K562 (cell line): ENCODE data around the gene CENPC.

Experiments
- KDM2B ChIP-seq: fragments of 250-450 bp; sonication (Bioruptor Pico); IDR thresholded peaks from 2 replicates; pipeline ENCODE4 v1.8.0; 2021; ENCODE audit warnings: mild to moderate bottlenecking, moderate library complexity
- TAF1 ChIP-seq: IDR thresholded peaks from 2 replicates; pipeline ENCODE4 v1.6.1; 2011; ENCODE audit warnings: mild to moderate bottlenecking, low read length, moderate library complexity; ENCODE audit not compliant: insufficient read depth, control insufficient read depth, severe bottlenecking; ENCODE audit errors: extremely low read depth
- ZNF740 ChIP-seq, 3 experiments: fragments of 200-800 bp in 1 of 3; sonication (Bioruptor generic) in 1 of 3; sonication (generic) in 1 of 3; formaldehyde crosslinking in 1 of 3; IDR thresholded peaks; 2 replicates each; pipeline versions ENCODE4 v1.6.1 to v1.8.0; 2016 to 2022; ENCODE audit warnings: mild to moderate bottlenecking in 2 of 3, missing compliant biosample characterization in 2 of 3, missing genetic modification characterization in 2 of 3, missing genetic modification reagents in 1 of 3
- TF ChIP-seq, protein P1 (sequence below), 2 experiments: fragments of 450-650 bp in 1 of 2; sonication (generic) in 1 of 2; formaldehyde crosslinking in 1 of 2; IDR thresholded peaks; 2 replicates each; pipeline versions ENCODE4 v1.7.1 to v1.9.0; 2016 to 2022; ENCODE audit warnings: inconsistent platforms in 1 of 2, mild to moderate bottlenecking in 1 of 2, missing genetic modification reagents in 1 of 2
- TF ChIP-seq, protein P2 (sequence below), 3 experiments: IDR thresholded peaks in 2 of 3; conservative IDR thresholded peaks in 1 of 3; 2 replicates each; pipeline ENCODE4 v1.5.1; 2011 to 2012; ENCODE audit warnings: low read length in 3 of 3, mild to moderate bottlenecking in 3 of 3, control low read depth in 2 of 3, improper control_type of control experiment in 1 of 3, inconsistent platforms in 1 of 3, low read depth in 1 of 3, mixed read lengths in 1 of 3, moderate library complexity in 1 of 3; ENCODE audit not compliant: insufficient read depth in 2 of 3

GRCh38 chr4:67522230-67522629, 23.1 kb downstream of the CENPC start:
- TF ChIP-seq, protein P1, sequence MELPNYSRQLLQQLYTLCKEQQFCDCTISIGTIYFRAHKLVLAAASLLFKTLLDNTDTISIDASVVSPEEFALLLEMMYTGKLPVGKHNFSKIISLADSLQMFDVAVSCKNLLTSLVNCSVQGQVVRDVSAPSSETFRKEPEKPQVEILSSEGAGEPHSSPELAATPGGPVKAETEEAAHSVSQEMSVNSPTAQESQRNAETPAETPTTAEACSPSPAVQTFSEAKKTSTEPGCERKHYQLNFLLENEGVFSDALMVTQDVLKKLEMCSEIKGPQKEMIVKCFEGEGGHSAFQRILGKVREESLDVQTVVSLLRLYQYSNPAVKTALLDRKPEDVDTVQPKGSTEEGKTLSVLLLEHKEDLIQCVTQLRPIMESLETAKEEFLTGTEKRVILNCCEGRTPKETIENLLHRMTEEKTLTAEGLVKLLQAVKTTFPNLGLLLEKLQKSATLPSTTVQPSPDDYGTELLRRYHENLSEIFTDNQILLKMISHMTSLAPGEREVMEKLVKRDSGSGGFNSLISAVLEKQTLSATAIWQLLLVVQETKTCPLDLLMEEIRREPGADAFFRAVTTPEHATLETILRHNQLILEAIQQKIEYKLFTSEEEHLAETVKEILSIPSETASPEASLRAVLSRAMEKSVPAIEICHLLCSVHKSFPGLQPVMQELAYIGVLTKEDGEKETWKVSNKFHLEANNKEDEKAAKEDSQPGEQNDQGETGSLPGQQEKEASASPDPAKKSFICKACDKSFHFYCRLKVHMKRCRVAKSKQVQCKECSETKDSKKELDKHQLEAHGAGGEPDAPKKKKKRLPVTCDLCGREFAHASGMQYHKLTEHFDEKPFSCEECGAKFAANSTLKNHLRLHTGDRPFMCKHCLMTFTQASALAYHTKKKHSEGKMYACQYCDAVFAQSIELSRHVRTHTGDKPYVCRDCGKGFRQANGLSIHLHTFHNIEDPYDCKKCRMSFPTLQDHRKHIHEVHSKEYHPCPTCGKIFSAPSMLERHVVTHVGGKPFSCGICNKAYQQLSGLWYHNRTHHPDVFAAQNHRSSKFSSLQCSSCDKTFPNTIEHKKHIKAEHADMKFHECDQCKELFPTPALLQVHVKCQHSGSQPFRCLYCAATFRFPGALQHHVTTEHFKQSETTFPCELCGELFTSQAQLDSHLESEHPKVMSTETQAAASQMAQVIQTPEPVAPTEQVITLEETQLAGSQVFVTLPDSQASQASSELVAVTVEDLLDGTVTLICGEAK (IDR thresholded peaks at IDR 0.05) = no peak
- TF ChIP-seq, protein P1 (CRISPR knock-in tag; IDR thresholded peaks at IDR 0.05) = no peak
- TF ChIP-seq KDM2B = no peak
- TF ChIP-seq TAF1 = no peak
- TF ChIP-seq, protein P2, sequence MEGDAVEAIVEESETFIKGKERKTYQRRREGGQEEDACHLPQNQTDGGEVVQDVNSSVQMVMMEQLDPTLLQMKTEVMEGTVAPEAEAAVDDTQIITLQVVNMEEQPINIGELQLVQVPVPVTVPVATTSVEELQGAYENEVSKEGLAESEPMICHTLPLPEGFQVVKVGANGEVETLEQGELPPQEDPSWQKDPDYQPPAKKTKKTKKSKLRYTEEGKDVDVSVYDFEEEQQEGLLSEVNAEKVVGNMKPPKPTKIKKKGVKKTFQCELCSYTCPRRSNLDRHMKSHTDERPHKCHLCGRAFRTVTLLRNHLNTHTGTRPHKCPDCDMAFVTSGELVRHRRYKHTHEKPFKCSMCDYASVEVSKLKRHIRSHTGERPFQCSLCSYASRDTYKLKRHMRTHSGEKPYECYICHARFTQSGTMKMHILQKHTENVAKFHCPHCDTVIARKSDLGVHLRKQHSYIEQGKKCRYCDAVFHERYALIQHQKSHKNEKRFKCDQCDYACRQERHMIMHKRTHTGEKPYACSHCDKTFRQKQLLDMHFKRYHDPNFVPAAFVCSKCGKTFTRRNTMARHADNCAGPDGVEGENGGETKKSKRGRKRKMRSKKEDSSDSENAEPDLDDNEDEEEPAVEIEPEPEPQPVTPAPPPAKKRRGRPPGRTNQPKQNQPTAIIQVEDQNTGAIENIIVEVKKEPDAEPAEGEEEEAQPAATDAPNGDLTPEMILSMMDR (IDR thresholded peaks at IDR 0.05 in 2 of 3, conservative IDR thresholded peaks at IDR 0.05 in 1 of 3; ENCODE audit: insufficient read depth in 2 of 3, low read depth in 1 of 3, low read length in 3 of 3) = no peak
- no peak for TF ChIP-seq ZNF740 (CRISPR knock-in tag; IDR thresholded peaks at IDR 0.05)
- no peak for TF ChIP-seq ZNF740 (tag; IDR thresholded peaks at IDR 0.05)
